Ishikawa (cell line): ENCODE measurements around the gene TMEM183A.

Experiments used
- CEBPB ChIP-seq: IDR thresholded peaks from 2 replicates; pipeline ENCODE4 v1.6.1; 2012
- CREB1 ChIP-seq: IDR thresholded peaks from 2 replicates; pipeline ENCODE4 v1.6.1; 2012; ENCODE audit warnings: low read depth
- EGR1 ChIP-seq: IDR thresholded peaks from 2 replicates; pipeline ENCODE4 v1.6.1; 2012
- EP300 ChIP-seq: IDR thresholded peaks from 2 replicates; pipeline ENCODE4 v1.6.1; 2012; ENCODE audit warnings: borderline replicate concordance
- FOXM1 ChIP-seq: IDR thresholded peaks from 2 replicates; pipeline ENCODE4 v1.6.1; 2012; ENCODE audit warnings: low read depth, borderline replicate concordance
- MAX ChIP-seq: IDR thresholded peaks from 2 replicates; pipeline ENCODE4 v1.6.1; 2012
- NFIC ChIP-seq: IDR thresholded peaks from 2 replicates; pipeline ENCODE4 v1.6.1; 2012
- RAD21 ChIP-seq: IDR thresholded peaks from 2 replicates; pipeline ENCODE4 v1.6.1; 2012; ENCODE audit warnings: low read depth
- REST ChIP-seq: IDR thresholded peaks from 2 replicates; pipeline ENCODE4 v1.6.1; 2012; ENCODE audit warnings: low read depth, mild to moderate bottlenecking
- TAF1 ChIP-seq: IDR thresholded peaks from 2 replicates; pipeline ENCODE4 v1.6.1; 2012; ENCODE audit warnings: low read depth, mild to moderate bottlenecking
- TCF12 ChIP-seq: IDR thresholded peaks from 2 replicates; pipeline ENCODE4 v1.6.1; 2012; ENCODE audit warnings: low read depth
- TEAD4 ChIP-seq: IDR thresholded peaks from 2 replicates; pipeline ENCODE4 v1.6.1; 2012
- USF1 ChIP-seq: IDR thresholded peaks from 2 replicates; pipeline ENCODE4 v1.6.1; 2012
- YY1 ChIP-seq: IDR thresholded peaks from 2 replicates; pipeline ENCODE4 v1.6.1; 2012; ENCODE audit warnings: low read depth
- ZBTB7A ChIP-seq: IDR thresholded peaks from 2 replicates; pipeline ENCODE4 v1.6.1; 2012; ENCODE audit warnings: low read depth

TMEM183A gene

GRCh38 chr1:203051841-203052324 is 44.7 kb downstream of the TMEM183A start:
- TF ChIP-seq EP300 (no peak), REST (no peak), RAD21 (no peak), TCF12 (no peak), ZBTB7A (no peak), USF1 (no peak), CEBPB (no peak), FOXM1 (no peak), EGR1 (no peak), TEAD4 (no peak), TAF1 (no peak)

- TF ChIP-seq CEBPB (no peak), TEAD4 (no peak), FOXM1 (no peak), MAX (no peak), YY1 (no peak), TAF1 (no peak), RAD21 (no peak), REST (no peak), EP300 (no peak), USF1 (no peak), NFIC (no peak), EGR1 (no peak), TCF12 (no peak), CREB1 (no peak), ZBTB7A (no peak)
Observed at GRCh38 chr1:203052601-203053000, 45.4 kb downstream of the TMEM183A start.

- no peak for TF ChIP-seq CEBPB
- no peak for TF ChIP-seq EGR1
- no peak for TF ChIP-seq NFIC
- TF ChIP-seq USF1, result no peak
- no peak for TF ChIP-seq YY1
Observed at GRCh38 chr1:203054184-203054583, 47.0 kb downstream of the TMEM183A start.

- TF ChIP-seq EP300, result no peak
- TF ChIP-seq CEBPB, result no peak
- TF ChIP-seq MAX, result no peak
- no peak for TF ChIP-seq CREB1
- TF ChIP-seq RAD21, result no peak
- TF ChIP-seq FOXM1, result no peak
- TF ChIP-seq TEAD4, result no peak
- TF ChIP-seq TAF1, result no peak
- no peak for TF ChIP-seq EGR1
- TF ChIP-seq YY1, result no peak
- TF ChIP-seq REST, result no peak
- TF ChIP-seq USF1, result no peak
- TF ChIP-seq ZBTB7A, result no peak
- no peak for TF ChIP-seq TCF12
- no peak for TF ChIP-seq NFIC
Observed at GRCh38 chr1:203054642-203055041, 47.5 kb downstream of the TMEM183A start.
